Type B pancreatic cell (in vitro differentiated cells): ENCODE data around the gene EIF2S3. TPM values are rescaled to one million over a fixed set of nuclear protein-coding genes. Genes with fewer than 3 reads are reported as not detected.

ENCODE experiments used
- DNase-seq: peaks from one replicate; pipeline ENCODE4 v3.0.0; 2021; ENCODE audit warnings: mixed read lengths; ENCODE audit not compliant: unreplicated experiment; ENCODE audit errors: extremely low spot score
- H3K27ac Mint-ChIP-seq: 2 replicates; pipeline ENCODE4 v1.8.0; 2021; ENCODE audit warnings: mild to moderate bottlenecking, mixed read lengths
- H3K27me3 Mint-ChIP-seq: 2 replicates; pipeline ENCODE4 v1.8.0; 2021; ENCODE audit warnings: mixed read lengths
- H3K36me3 Mint-ChIP-seq: 2 replicates; pipeline ENCODE4 v1.8.0; 2021; ENCODE audit warnings: mixed read lengths
- H3K4me1 Mint-ChIP-seq: one replicate; pipeline ENCODE4 v1.8.0; 2021; ENCODE audit warnings: mixed read lengths; ENCODE audit not compliant: unreplicated experiment
- H3K4me3 Mint-ChIP-seq: 2 replicates; pipeline ENCODE4 v1.8.0; 2021; ENCODE audit warnings: mild to moderate bottlenecking, mixed read lengths
- H3K9me3 Mint-ChIP-seq: 2 replicates; pipeline ENCODE4 v1.8.0; 2021; ENCODE audit warnings: mixed read lengths
- total RNA-seq: library from RNA; stranded (reverse); gene quantifications from 2 replicates; pipeline ENCODE4 v1.2.1, GENCODE V29; 2021; ENCODE audit warnings: low replicate concordance
- TF ChIP-seq, protein P1 (sequence below): fragments of 200-600 bp; sonication (generic); conservative IDR thresholded peaks from 2 replicates; pipeline ENCODE4 v1.5.0; 2021; ENCODE audit warnings: antibody characterized with exemption, mild to moderate bottlenecking

Gene EIF2S3
- total RNA-seq, 1 donor from 2014 or later, result 418 TPM

- Mint-ChIP-seq H3K36me3 (peaks cover 15% of the 10 kb centered on the region), H3K9me3 (no peaks in the 10 kb centered on the region), H3K27me3 (no peaks in the 10 kb centered on the region), H3K4me3 (peak overlapping the region; percentile 89), H3K27ac (peak overlapping the region; percentile 97), H3K4me1 (peaks cover 30% of the 10 kb centered on the region)
- DNase-seq, result no peak
- TF ChIP-seq, protein P1, sequence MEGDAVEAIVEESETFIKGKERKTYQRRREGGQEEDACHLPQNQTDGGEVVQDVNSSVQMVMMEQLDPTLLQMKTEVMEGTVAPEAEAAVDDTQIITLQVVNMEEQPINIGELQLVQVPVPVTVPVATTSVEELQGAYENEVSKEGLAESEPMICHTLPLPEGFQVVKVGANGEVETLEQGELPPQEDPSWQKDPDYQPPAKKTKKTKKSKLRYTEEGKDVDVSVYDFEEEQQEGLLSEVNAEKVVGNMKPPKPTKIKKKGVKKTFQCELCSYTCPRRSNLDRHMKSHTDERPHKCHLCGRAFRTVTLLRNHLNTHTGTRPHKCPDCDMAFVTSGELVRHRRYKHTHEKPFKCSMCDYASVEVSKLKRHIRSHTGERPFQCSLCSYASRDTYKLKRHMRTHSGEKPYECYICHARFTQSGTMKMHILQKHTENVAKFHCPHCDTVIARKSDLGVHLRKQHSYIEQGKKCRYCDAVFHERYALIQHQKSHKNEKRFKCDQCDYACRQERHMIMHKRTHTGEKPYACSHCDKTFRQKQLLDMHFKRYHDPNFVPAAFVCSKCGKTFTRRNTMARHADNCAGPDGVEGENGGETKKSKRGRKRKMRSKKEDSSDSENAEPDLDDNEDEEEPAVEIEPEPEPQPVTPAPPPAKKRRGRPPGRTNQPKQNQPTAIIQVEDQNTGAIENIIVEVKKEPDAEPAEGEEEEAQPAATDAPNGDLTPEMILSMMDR, result no peak
Measured at GRCh38 chrX:24023972-24024669, 30.6 kb upstream of the EIF2S3 start.

GRCh38 chrX:24024819-24025740 is 29.7 kb upstream of the EIF2S3 start:
- peaks cover 15% of the 10 kb centered on the region for H3K36me3 Mint-ChIP-seq
- peak overlapping the region; percentile 89 for H3K4me3 Mint-ChIP-seq
- H3K4me1 Mint-ChIP-seq, result peaks cover 22% of the 10 kb centered on the region
- no peaks in the 10 kb centered on the region for H3K9me3 Mint-ChIP-seq
- peak; percentile 94 for DNase-seq
- peak overlapping the region; percentile 97 for H3K27ac Mint-ChIP-seq
- TF ChIP-seq, protein P1, result peak; percentile 40
- H3K27me3 Mint-ChIP-seq, result no peaks in the 10 kb centered on the region

GRCh38 chrX:24025741-24026403 is 28.9 kb upstream of the EIF2S3 start:
- Mint-ChIP-seq H3K27me3 (no peaks in the 10 kb centered on the region), H3K9me3 (no peaks in the 10 kb centered on the region), H3K36me3 (peaks cover 15% of the 10 kb centered on the region), H3K4me3 (peak overlapping the region; percentile 89), H3K27ac (peak overlapping the region; percentile 97), H3K4me1 (peaks cover 15% of the 10 kb centered on the region)
- TF ChIP-seq, protein P1, result no peak
- DNase-seq, result no peak

DNA sequence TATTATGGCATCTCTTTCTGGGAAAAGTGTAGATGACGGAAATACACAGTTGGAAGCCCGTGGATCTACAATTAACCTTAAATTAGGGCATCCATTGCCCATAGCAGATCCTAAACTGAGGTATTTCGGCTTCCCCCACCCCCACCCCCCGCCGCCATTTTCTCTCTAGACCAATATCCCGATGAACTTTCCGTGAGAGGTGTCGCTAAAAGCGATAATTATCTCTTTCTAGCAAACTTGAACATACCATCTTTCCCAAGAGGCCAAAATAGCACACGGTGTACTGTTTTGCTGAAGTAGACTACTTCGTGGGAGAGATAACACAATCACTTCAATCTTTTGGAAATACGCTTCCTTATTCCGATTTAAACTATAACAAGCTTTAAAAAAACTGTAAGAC is 28.3 kb upstream of the EIF2S3 start:
- H3K4me1 Mint-ChIP-seq, result peaks cover 10% of the 10 kb centered on the region
- peaks cover 12% of the 10 kb centered on the region for H3K36me3 Mint-ChIP-seq
- TF ChIP-seq, protein P1, result no peak
- H3K9me3 Mint-ChIP-seq, result no peaks in the 10 kb centered on the region
- no peaks in the 10 kb centered on the region for H3K27me3 Mint-ChIP-seq
- DNase-seq, result no peak
- peak overlapping the region; percentile 89 for H3K4me3 Mint-ChIP-seq
- peak overlapping the region; percentile 97 for H3K27ac Mint-ChIP-seq

- no peak for DNase-seq
- H3K9me3 Mint-ChIP-seq, result no peaks in the 10 kb centered on the region
- H3K27me3 Mint-ChIP-seq, result no peaks in the 10 kb centered on the region
- H3K4me3 Mint-ChIP-seq, result peak within 1 kb of the TSS; percentile 89
- H3K4me1 Mint-ChIP-seq, result peaks cover 4% of the 10 kb centered on the region
- H3K36me3 Mint-ChIP-seq, result peaks cover 6% of the 10 kb centered on the region
- TF ChIP-seq, protein P1, result no peak
- peak within 1 kb of the TSS; percentile 97 for H3K27ac Mint-ChIP-seq
Measured at GRCh38 chrX:24027086-24027485, 27.7 kb upstream of the EIF2S3 start, which contains the start of gene KLHL15. KLHL15 (minus strand) TSS chrX:24027186; CDS start chrX:24006693, 20,493 bp downstream.
